Smooth muscle cell of the brain vasculature (primary cell): Measurements from ENCODE around the gene AWAT2.

Experiments
- DNase-seq: peaks from one replicate; pipeline ENCODE4 v3.0.0-alpha.2; 2012; ENCODE audit warnings: low read depth, low spot score

Gene AWAT2

GRCh38 chrX:69996113-69996468, 53.6 kb downstream of the AWAT2 start:
- no peak for DNase-seq

GRCh38 chrX:69995362-69996112, 54.2 kb downstream of the AWAT2 start:
- no peak for DNase-seq

- no peak for DNase-seq
Observed at GRCh38 chrX:69993494-69993893, 56.2 kb downstream of the AWAT2 start.

GRCh38 chrX:69991685-69992084, 58.1 kb downstream of the AWAT2 start:
- DNase-seq: no peak
